Hematopoietic multipotent progenitor cell (in vitro differentiated cells): Measurements from ENCODE around the gene KCND2. TPM values are rescaled to one million over a fixed set of nuclear protein-coding genes. Genes with fewer than 3 reads are reported as not detected.
"Not testable (repeated sequence)": the region's sequence is repeated elsewhere in the genome, so short reads cannot be mapped to it uniquely, and the experiment has no call there.

Source experiments
- DNase-seq, 3 donors: peaks; one replicate each; pipeline ENCODE4 v3.0.0-alpha.2; 2011 to 2015; ENCODE audit warnings: low read depth in 2 of 3, low spot score in 2 of 3
- total RNA-seq: library from RNA; depleted of rRNA; stranded (reverse); fragments of >200 nt; gene quantifications from one replicate; pipeline ENCODE4 v1.2.3, GENCODE V29; 2012

Gene KCND2
- total RNA-seq, 1 donor, result under 0.01 TPM

DNA sequence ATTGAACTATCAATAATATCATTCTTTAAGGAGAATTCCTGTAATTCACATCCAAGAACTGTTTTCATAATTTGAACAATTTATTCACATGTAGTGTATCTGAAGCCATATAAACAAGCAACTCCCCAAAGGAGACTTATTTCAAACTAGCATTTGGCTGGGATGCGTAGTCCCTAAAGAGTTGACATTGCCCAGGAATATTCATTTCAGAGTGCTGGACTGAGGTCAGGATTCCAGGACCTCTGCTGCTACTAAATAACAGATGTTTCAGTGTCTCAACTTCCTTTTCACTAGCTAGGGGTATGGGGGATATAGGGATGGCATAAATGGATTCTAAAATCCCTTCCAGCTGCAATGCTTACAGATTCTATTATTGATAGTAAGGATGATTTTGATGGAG lies 408.0 kb downstream of the KCND2 start:
- DNase-seq, result no peak

DNA sequence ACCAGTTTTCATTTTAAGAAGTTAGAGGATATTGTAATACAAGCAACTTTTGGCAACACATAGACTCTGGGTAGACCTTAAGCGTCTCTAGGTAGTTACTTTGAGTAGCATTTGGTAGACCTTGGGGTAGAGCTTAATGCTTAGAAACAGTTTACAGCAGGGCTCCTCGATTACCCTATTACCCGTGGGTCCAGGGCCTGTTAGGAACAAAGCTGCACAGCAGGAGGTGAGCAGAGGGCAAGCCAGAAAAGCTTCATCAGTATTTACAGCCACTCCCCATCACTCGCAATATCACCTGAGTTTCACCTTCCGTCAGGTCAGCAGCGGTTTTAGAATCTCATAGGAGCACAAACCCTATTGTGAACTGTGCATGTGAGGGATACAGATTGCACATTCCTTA lies 411.5 kb downstream of the KCND2 start:
- no peak for DNase-seq

DNA sequence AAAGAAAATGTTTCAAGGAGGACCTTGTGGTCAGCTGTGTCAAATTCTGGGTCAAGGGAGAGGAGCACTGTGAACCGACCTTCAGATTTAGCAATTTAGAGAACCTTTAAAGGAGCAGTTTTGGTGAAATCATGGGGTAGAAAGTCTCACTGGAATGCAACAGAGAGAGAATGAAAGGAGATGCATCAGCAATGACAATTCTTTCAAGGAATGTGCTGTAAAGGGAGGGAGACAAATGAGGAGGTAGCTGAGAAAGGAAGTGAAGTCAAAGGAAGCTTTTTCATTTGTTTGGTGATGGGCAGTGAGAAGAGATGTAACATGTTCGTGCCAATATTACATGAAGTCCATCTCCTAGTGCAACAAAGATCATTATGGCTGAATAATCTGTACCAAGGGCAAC lies 418.9 kb downstream of the KCND2 start:
- no peak for DNase-seq

DNA sequence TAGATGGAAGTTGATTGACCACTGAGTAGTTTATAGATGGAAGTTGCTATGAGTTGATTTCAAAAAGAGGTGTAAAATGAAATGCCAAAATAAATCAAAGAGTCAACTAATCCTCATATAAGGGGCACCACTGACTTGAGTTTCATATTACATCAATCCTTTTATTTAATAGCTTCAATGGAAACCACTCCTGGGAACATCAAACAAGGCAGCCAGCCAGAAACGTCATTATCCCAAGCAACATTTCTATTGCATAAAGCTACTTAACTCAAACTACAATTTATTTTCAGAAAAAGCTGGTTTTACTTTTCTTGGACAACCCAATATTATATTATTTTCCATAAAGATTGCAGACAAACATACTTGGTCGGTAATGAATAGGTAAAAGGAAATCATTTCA lies 422.9 kb downstream of the KCND2 start:
- no peak for DNase-seq

DNA sequence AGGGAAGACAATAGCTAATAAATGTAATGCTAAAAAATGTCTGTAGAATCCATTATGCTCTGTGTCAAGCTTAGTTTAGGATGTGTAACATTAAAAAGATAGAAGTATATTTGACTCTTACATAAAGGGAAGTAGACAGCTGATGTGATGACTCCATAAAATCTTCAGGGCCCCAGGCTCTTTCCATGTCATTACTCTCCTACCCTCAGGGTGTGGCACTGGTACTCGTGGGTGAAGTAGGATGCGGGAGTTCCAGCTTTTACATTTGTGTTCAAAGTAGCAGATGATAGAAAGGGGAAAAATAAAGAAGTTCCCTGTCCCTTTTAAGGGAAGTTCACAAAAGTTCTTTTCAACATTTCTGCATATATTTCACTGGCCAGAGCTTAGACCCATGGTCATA lies 427.8 kb downstream of the KCND2 start:
- no peak for DNase-seq

DNA sequence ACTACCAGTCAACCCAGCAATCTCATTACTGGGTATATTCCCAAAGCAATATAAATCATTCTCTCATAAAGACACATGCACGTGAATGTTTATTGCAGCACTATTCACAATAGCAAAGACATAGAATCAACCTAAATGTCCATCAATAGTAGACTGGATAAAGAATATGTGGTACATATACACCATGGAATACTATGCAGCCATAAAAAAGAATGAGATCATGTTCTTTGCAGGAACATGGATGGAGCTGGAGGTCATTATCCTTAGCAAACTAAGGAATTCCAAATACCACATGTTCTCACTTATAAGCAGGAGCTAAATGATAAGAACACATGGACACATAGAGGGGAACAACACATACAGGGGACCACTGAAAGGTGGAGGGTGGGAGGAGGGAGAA lies 429.4 kb downstream of the KCND2 start:
- DNase-seq, result not testable (repeated sequence)

DNA sequence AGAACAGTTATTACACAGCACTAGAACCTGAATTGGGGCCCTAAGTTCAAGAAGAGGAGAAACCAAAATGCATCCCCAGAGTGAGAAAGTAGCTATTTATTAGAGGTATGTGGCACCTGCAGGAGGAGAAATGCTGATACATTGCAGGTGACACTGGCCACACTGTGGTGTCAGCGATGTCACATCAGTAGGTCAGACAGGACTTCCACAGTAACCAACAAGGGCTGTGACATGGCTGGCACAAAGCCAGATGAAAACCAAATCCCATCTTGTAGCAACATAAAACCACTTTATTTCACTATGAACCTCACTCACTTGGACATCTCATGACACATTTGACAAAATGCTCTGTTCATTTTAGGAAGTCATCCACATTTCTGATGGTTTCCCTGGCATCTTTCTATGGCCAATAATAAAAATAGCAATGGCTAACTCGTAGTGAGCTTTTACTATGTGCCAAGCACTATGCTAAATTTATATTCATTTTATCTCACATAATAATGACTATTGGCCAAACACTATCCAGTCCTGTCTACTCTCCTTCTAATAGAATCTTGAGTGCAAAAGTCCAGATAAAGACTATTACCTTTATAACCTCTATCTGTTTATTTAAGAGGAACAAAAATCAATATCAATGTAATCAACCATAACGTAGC lies 430.7 kb downstream of the KCND2 start:
- no peak for DNase-seq

DNA sequence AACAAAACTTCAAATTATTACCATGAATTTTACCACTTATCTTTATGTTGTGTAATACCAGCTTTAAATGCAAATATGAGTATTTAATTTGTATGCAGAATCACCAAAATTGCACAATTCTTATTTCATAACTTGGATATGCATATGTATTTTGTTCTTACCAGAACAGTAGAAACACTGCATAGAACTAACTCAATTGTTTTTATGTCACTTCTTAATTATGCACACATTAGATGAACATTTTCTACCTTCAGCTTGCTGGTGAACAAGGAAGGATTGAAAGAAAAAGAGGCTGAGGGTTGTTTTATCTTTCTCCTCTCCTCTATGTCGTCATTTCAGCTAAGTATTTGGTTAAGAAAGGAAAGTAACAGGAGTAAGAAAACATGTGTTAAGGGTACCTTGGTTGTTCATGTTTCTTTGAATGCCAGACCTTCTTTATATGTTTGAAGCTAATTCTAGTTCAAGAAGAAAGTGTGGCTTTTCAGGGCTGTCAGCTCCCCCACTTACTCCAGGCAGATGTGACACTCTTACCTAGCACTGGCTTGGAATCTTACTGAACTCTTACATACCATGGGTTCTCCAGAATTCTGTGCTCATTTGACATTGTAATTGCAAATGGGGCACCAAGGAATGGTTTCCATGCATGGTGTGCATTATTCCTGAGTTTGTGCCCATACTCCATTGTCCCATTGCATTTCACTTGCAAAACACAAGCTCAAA lies 436.4 kb downstream of the KCND2 start:
- DNase-seq, result no peak

DNA sequence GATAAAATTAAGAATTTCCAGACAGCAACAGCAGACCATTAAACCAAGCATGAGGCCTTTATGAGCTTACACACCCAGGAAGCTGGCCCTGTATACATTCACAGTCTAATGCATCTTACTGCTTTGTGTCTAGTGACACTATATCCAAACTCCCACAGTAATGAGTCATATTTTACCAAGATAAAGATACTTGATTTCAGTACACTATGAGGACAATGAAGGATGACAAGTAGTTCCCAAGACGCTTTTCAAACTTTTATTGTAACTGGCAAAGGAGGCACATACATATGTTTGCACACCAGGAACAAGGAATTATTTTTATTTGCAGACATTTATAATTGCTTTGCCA lies 437.0 kb downstream of the KCND2 start:
- no peak for DNase-seq

DNA sequence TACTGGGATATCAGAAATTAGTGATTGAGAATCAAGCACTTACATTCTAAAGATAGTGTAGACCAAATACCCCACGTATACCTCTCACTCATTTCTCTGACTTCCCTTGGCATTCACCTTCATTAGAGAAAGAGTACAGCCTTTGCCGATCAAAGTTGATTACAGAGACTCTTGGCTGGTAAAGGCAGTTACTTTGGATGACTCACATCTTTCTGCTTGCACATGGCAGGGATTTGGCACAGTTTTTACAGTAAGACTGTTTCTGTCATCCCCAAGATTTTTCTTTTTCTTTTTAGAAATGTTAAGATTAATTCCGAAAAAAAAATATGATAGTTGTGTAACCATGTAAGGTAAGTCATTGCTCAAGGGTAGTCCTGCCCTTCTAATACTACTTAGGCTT lies 442.0 kb downstream of the KCND2 start:
- no peak for DNase-seq

DNA sequence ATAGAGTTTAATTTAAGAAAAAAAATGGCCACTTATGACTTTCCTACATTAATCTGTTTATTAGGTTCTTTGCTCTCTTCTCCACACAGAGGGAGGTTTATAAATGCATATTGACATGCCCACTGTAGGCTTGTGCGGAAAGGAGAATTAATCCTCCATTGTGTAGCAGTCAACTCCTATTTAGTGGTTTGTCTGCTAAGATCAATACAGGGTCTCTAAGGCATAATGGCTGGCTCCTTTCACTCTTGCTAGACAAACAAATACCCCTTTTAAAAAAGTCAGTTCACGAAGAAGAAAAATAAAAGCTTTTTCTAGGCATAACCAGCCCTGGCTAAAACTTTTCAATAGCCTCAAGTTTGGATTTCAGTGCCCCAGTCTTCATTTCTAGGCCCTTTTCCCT lies 443.3 kb downstream of the KCND2 start:
- DNase-seq, result no peak

DNA sequence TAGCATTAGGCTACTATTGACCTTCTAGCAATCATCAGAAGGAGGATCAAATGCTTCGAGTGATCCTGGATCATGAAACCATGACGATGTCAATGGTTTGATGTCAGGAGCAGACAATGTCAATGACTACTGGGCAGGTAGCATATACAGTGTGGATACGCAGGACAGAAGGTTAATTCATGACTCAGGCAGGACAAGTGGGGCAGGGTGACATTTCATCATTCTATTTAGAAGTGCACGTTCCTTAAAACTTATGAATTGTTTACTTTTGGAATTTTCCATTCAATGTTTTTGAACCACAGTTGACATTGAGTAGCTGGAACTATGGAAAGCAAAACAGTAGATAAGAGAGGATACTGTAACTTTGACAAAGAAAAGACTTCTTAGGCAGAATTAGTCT lies 444.2 kb downstream of the KCND2 start:
- no peak for DNase-seq

DNA sequence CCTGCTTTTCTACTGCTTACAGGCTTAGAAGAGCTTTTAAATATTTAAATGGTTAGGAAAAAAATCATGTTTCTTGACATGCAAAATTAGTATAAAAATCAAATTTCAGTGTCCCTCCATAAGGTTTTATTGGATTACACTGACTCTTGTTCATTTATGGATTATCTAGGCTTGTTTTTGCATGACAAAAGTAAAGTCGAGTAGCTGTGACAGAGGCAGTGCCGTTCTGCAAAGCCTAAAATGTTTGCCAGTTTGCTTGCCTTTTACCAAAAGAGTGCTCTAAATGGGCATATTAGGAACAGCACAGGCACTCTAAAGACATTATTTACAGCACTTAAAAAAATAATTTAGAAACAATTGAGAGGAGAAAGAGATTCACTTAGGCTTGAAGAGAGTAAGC lies 445.4 kb downstream of the KCND2 start:
- DNase-seq, result no peak

DNA sequence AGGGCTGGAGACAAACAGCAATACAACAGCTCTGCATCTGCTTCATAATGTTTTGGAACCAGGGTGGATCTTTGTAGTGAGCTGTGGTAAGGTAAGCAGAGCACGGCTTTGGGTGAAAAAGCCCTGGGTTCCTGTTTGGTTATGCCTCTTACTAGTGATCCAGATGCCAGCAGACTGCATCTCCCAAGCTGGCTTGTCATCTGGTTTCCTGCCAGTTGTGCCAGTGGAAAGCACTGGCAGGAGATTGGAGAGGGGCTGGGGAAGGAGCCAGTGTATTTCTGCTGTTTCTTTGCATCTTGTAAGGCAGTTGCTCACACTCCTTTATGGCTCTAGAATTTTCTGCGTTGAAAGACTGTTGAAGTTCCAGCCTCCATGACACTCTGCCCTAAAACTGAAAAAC lies 447.3 kb downstream of the KCND2 start:
- DNase-seq, result no peak

DNA sequence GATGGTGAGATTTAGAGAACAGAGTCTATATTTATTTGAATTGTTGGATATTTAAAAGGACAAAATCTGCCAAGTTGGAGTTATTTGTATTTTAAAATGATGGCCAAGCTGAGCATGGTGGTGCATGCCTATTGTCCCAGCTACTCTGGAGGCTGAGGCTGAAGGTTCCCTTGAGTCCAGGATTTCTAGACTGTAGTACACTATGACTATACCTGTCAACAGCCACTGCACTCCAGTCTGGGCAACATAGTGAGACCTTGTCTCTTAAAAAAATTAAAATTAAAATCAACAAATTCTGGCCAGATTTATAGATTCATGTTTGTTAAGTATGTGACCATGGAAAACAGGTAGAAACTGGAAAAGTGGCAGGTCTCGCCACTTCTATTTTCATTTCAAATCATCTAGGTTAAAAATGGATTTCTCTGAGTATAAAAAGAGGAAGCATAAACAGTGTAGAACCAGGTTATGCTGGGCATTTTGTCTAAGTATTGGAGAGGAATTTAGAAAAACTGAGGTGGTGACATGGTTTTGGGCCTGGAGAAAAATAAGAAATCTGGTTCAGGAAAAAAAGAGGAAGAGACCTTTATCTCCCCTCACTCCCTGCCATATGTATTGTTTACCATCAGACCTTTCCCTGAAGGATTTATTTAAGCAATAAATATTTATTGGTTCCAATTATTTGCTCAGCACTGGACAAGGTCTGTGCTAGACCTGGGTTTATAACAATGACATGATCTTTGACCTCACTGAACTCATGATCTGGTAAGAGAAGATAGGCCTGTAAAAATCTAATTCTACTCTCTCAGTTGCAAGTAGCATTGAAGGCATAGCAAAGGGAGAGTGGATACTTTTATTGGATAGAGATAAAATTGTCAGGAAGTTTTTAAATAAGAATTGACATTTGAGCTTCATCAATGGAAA lies 450.8 kb downstream of the KCND2 start:
- DNase-seq, result no peak

DNA sequence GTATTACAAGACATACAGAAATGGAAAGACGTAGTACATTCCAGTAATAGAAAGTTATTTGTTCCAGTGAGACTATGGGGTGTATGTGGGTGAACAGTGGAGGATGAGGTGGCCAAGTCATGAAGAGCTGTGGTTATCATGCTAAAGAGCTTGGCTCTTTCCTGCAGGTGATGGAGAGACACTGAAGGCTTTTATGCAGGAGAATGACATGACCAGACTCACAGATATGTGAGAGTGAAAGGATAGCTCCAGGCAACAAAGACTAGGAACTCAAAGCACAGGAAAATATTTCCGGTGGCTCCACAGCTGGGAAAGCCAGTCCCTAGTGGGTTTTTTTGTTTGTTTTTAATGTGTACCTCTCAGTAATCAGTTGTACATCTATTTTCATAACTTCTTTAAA lies 451.5 kb downstream of the KCND2 start:
- no peak for DNase-seq

DNA sequence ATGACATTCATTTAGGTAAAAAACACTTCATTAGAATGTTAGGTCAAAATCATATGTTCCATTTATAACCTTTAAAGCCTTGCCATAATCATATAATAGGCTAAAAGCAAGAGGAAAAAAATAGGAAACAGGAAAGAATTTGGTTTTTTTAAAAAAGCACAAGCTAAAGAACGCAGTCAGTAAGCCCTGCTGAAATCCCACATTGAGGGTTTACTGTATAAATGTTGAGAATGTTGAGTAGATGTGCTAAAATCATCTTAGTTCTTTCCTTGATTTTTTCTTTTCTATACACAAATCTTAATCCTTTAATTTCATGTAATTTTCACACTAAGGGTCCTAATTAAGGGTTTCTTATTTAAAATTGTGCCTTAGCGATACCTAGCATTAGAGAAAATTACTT lies 452.0 kb downstream of the KCND2 start:
- DNase-seq, result no peak

DNA sequence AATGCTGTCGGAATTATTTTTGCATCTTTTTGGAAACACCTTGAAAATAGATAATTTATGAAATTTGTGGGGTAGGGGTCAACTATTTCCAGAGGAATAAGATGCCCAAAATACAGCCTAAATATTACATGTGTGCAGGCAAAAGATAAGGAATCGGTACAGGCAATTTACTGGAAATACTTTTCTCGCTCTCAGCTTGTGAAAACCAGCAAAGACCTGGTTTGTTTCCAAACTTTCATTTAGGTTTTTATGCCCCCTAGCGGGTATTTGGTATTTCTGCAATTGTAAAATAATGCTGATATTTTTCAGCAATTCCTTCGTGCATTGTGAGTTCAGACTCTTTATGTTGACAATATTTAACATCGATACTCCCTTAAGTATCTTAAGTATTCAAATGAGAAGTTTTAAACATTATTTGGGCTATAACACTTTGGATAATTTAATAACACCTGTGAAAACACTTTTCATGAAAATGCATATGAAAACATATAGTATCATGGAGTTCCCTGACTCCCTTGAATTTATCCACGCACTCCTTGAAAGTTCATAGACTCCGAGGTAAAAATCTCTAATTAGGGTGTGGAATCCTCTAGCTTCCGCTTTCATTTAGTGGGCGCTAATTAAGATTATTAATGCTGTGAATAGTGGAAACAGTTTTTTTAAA lies 452.5 kb downstream of the KCND2 start:
- DNase-seq, result peak in 1 of 3 donors; percentile 51

DNA sequence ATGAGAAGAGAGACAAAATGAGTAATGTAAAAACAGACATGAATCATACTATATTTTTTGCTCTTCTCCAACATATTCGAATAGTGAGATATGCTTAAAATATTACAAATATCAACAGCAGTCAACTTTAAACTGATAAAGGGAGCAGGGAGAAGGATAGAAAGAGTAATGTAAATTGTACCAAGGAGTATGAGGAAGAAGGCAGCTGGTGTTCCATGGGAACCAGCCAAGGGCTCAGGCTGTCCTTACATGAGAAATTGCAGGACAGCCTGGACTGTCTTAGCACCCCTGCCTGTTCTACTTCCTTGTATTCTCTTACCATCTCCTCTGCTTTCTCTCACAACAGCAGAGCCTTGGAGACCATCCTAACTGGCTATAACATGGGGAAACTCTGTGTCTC lies 456.3 kb downstream of the KCND2 start:
- DNase-seq, result no peak

DNA sequence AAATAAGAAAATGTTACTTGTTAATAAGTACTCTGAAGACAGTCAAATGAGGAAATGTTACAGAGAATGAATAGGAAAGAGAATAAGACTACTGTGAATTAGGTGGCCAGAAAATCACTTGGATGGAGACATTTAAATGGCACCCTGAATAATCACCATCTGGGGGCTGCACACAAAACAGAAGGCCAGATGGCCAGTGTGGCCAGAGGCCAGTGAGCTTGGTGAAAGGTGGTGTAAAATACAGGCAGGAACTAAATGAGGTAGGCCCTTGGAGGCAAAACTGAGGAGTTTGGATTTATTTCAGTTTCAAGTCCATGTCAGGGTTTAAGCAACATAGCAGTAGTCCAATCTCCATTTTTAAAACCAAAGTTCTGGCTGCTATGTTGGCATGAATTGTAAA lies 458.3 kb downstream of the KCND2 start:
- DNase-seq, result no peak

DNA sequence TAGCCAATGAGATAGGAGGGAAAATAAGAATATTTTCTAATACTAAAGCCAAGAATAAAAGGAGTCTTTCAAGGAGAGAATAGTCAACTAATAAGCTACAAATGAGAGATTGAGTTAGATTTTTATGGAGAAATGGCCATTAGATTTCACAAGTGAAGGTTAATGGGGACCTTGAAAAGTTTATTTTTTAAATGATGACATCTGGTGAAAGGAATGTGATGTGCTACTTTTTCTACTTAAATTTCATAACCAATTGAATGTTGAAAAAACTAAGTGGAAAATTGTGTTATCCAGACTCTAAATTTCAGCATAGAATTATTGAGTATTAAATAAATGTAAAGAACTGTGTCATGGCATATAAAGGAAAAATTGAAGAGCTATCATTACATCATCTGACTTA lies 459.3 kb downstream of the KCND2 start:
- no peak for DNase-seq
